BJ (cell line): ENCODE data around the gene PHACTR1. TPM values are rescaled to one million over a fixed set of nuclear protein-coding genes. Genes with fewer than 3 reads are reported as not detected.

Experiments
- CTCF ChIA-PET: fragments of 350-600 bp; formaldehyde crosslinking; extraction: SDS; loops from one replicate; lab custom pipeline; 2021; ENCODE audit warnings: antibody characterized with exemption, inconsistent platforms; lab: Yijun Ruan, JAX
- POLR2A ChIA-PET: fragments of 300-600 bp; sonication (Branson Sonifier 250); formaldehyde crosslinking; extraction: SDS; loops from one replicate; lab custom pipeline; 2021; ENCODE audit warnings: antibody characterized with exemption; lab: Charles Lee
- DNase-seq: peaks from one replicate; pipeline ENCODE4 v3.0.0-alpha.2; 2011; ENCODE audit warnings: low read depth
- H3K27me3 ChIP-seq: 2 replicates; pipeline ENCODE4 v1.6.0; 2011; ENCODE audit warnings: low read length; ENCODE audit not compliant: control insufficient read depth, insufficient read depth
- H3K36me3 ChIP-seq: 2 replicates; pipeline ENCODE4 v1.5.1; 2011; ENCODE audit warnings: low read length; ENCODE audit not compliant: control insufficient read depth, insufficient read depth
- H3K4me3 ChIP-seq: 2 replicates; pipeline ENCODE4 v1.5.1; 2011; ENCODE audit warnings: low read depth, mild to moderate bottlenecking, control low read depth, low read length
- polyA plus RNA-seq: library from polyadenylated mRNA; depleted of rRNA; stranded (reverse); fragments of >200 nt; gene quantifications from 2 replicates; pipeline ENCODE4 v1.2.3, GENCODE V29; 2011
- TF ChIP-seq, protein P1 (sequence below): IDR thresholded peaks from 2 replicates; pipeline ENCODE4 v1.5.1; 2011; ENCODE audit warnings: low read depth, mild to moderate bottlenecking, control low read depth, inconsistent platforms, low read length, moderate library complexity; ENCODE audit not compliant: insufficient read depth

Gene PHACTR1
- polyA plus RNA-seq, 1 experiment: 0.40 TPM

- no peak for DNase-seq
- ChIA-PET POLR2A (no interaction called here), CTCF (interaction anchor here (0.9 kb wide), 1 partner anchor 196 kb away, joined by 3 read pairs; no protein-coding TSS in a partner anchor)
- no peaks in the 10 kb centered on the region for H3K36me3 ChIP-seq
- no peaks in the 10 kb centered on the region for H3K27me3 ChIP-seq
- TF ChIP-seq, protein P1, sequence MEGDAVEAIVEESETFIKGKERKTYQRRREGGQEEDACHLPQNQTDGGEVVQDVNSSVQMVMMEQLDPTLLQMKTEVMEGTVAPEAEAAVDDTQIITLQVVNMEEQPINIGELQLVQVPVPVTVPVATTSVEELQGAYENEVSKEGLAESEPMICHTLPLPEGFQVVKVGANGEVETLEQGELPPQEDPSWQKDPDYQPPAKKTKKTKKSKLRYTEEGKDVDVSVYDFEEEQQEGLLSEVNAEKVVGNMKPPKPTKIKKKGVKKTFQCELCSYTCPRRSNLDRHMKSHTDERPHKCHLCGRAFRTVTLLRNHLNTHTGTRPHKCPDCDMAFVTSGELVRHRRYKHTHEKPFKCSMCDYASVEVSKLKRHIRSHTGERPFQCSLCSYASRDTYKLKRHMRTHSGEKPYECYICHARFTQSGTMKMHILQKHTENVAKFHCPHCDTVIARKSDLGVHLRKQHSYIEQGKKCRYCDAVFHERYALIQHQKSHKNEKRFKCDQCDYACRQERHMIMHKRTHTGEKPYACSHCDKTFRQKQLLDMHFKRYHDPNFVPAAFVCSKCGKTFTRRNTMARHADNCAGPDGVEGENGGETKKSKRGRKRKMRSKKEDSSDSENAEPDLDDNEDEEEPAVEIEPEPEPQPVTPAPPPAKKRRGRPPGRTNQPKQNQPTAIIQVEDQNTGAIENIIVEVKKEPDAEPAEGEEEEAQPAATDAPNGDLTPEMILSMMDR: no peak
- H3K4me3 ChIP-seq: no peak overlapping the region
These were observed 379.5 kb downstream of the PHACTR1 start for GRCh38 chr6:13096084-13096483.

DNA sequence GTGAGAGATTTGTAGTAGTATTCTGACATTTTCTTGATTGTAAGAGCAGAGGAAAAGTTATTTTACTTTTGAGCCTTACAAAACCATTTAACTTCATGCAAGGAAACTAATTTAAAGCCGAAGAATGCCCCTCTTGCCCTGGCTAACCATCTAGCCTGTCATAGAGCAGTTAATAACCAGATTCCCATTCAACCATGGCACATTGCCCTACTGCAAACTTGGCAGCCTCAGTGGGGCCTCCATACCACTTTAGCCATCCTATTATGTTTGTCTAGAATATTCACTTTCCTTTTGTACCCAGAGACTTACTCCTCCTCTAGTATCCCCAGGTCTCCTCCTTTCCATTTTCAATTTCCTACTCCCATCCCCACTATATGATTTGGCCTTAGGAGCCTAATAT lies 380.9 kb downstream of the PHACTR1 start:
- DNase-seq: no peak
- POLR2A ChIA-PET: no interaction called here
- no peak overlapping the region for H3K4me3 ChIP-seq

GRCh38 chr6:13098006-13098405 lies 381.4 kb downstream of the PHACTR1 start:
- CTCF ChIA-PET: no interaction called here
- TF ChIP-seq, protein P1: no peak

More for the DNA sequence above, 380.9 kb downstream of the PHACTR1 start:
- CTCF ChIA-PET: no interaction called here
- peaks cover 1% of the 10 kb centered on the region; the same call in 1 of the 2 replicates for H3K27me3 ChIP-seq
- TF ChIP-seq, protein P1: no peak
- H3K36me3 ChIP-seq: no peaks in the 10 kb centered on the region

DNA sequence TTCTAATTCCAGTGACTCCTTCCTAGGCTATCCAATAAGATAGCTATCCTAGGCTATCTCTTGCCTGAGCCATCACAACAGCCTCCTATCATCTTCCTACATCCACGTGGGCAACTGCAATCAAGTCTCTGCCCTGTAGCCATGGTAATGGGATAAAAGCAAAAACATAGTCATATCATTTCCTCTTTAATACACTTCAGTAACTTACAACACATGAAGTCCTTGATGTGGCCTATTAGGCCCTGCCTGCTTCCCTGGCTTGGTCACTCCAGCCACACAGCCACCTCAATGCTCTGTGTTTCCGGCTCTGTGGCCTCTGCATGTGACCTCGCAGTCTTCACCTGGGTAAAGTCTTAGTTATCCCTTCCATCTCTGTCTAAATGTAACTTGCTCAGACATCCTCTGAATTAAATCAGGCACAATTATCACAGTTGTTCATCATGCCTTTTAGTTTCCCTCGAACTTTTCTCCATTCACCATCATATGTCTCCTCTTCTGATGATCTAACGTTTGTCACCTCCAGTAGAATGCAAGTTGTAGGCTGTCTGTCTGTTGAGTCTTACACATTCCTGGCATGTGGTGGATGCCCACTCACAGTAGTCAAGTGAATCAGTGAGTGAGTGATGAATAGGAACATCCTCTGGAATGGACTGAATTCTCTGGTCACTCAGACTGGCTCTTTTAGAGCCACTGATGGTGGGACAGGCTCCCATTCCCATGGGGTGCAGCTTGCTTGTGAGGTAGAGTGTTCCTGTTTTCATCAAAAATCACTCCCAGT lies 382.4 kb downstream of the PHACTR1 start:
- ChIA-PET CTCF (interaction anchor here (0.6 kb wide), 1 partner anchor 268 kb away, joined by 3 read pairs; no protein-coding TSS in a partner anchor), POLR2A (no interaction called here)
- no peak for DNase-seq
- TF ChIP-seq, protein P1: no peak
- H3K27me3 ChIP-seq: peaks cover 1% of the 10 kb centered on the region; the same call in 1 of the 2 replicates
- H3K4me3 ChIP-seq: no peak overlapping the region
- H3K36me3 ChIP-seq: no peaks in the 10 kb centered on the region

More at GRCh38 chr6:13098006-13098405, 381.4 kb downstream of the PHACTR1 start:
- Histone ChIP-seq H3K27me3 (peaks cover 1% of the 10 kb centered on the region; the same call in 1 of the 2 replicates), H3K36me3 (no peaks in the 10 kb centered on the region), H3K4me3 (no peak overlapping the region)
- DNase-seq: no peak
- POLR2A ChIA-PET: no interaction called here

- no peak overlapping the region for H3K4me3 ChIP-seq
- ChIA-PET POLR2A (no interaction called here), CTCF (no interaction called here)
- TF ChIP-seq, protein P1: 0 out of 2 replicates have a peak, but pooled peaks have one; percentile 9
- H3K27me3 ChIP-seq: peaks cover 1% of the 10 kb centered on the region; the same call in 1 of the 2 replicates
- no peaks in the 10 kb centered on the region for H3K36me3 ChIP-seq
- DNase-seq: no peak
These were observed 383.2 kb downstream of the PHACTR1 start for GRCh38 chr6:13099771-13100170.
